ENCODE measurements around the gene EXOC4. TPM values are rescaled to one million over a fixed set of nuclear protein-coding genes. Genes with fewer than 3 reads are reported as not detected.

The EXOC4 gene
- total and polyA plus RNA-seq, 2 experiments from 2014 or later, result 23.9 to 51.7 TPM

GRCh38 chr7:134004829-134005505 lies 752.1 kb downstream of the EXOC4 start:
- Histone ChIP-seq H3K4me3 (no peak overlapping the region), H3K9ac (no peak overlapping the region), H3K9me3 (ENCODE audit: low read depth) (no peaks in the 10 kb centered on the region), H3K4me1 (ENCODE audit: insufficient read depth) (no peaks in the 10 kb centered on the region), H3K79me2 (ENCODE audit: insufficient read depth) (no peaks in the 10 kb centered on the region), H3K9me2 (ENCODE audit: insufficient read depth) (no peaks in the 10 kb centered on the region), H3K27me3 (replicated peaks; ENCODE audit: insufficient read depth) (no peaks in the 10 kb centered on the region), H3K36me3 (ENCODE audit: low read depth) (no peaks in the 10 kb centered on the region), H3F3A (ENCODE audit: insufficient read depth) (no peaks in the 10 kb centered on the region), H2AFZ (no peak overlapping the region), H3K27ac (no peak overlapping the region), H4K20me1 (ENCODE audit: insufficient read depth) (no peaks in the 10 kb centered on the region), H3K4me2 (ENCODE audit: unreplicated experiment) (no peak overlapping the region)
- in situ Hi-C loops (cut with MboI), result no loop called here
- DNase-seq, result no peak
- 88 to 89% methylated on average over 6 of the region's 6 CpGs for WGBS, 2 experiments (ENCODE audit: low coverage in 1 of 2, low lambda C conversion rate in 2 of 2, missing lambda C conversion rate in 2 of 2)
- TF ChIP-seq EZH2phosphoT487 (IDR thresholded peaks at IDR 0.05; ENCODE audit: insufficient read depth, low read depth) (no peak), EZH2 (IDR thresholded peaks at IDR 0.05; ENCODE audit: insufficient read depth, poor library complexity, severe bottlenecking) (no peak)

GRCh38 chr7:134009314-134010110 lies 756.6 kb downstream of the EXOC4 start:
- H3K9me2 ChIP-seq (ENCODE audit: insufficient read depth), result no peaks in the 10 kb centered on the region
- H4K20me1 ChIP-seq (ENCODE audit: insufficient read depth), result no peaks in the 10 kb centered on the region
- no peaks in the 10 kb centered on the region for H3K36me3 ChIP-seq (ENCODE audit: low read depth)
- 87 to 93% methylated on average over 4 of the region's 4 CpGs for WGBS, 2 experiments (ENCODE audit: low coverage in 1 of 2, low lambda C conversion rate in 2 of 2, missing lambda C conversion rate in 2 of 2)
- H3K9ac ChIP-seq, result no peak overlapping the region
- DNase-seq, result no peak
- TF ChIP-seq EZH2 (IDR thresholded peaks at IDR 0.05; ENCODE audit: insufficient read depth, poor library complexity, severe bottlenecking), result no peak
- TF ChIP-seq EZH2phosphoT487 (IDR thresholded peaks at IDR 0.05; ENCODE audit: insufficient read depth, low read depth), result no peak
- no peaks in the 10 kb centered on the region for H3F3A ChIP-seq (ENCODE audit: insufficient read depth)
- H3K4me3 ChIP-seq, result no peak overlapping the region
- in situ Hi-C loops (cut with MboI), result no loop called here
- H2AFZ ChIP-seq, result no peak overlapping the region
- no peaks in the 10 kb centered on the region for H3K27me3 ChIP-seq (replicated peaks; ENCODE audit: insufficient read depth)
- no peak overlapping the region for H3K27ac ChIP-seq
- no peak overlapping the region for H3K4me2 ChIP-seq (ENCODE audit: unreplicated experiment)
- H3K9me3 ChIP-seq (ENCODE audit: low read depth), result no peaks in the 10 kb centered on the region
- peaks cover under 1% of the 10 kb centered on the region; the same call in 1 of the 2 replicates for H3K4me1 ChIP-seq (ENCODE audit: insufficient read depth)
- no peaks in the 10 kb centered on the region for H3K79me2 ChIP-seq (ENCODE audit: insufficient read depth)

GRCh38 chr7:134013249-134013648 lies 760.4 kb downstream of the EXOC4 start:
- no peaks in the 10 kb centered on the region for H3K9me2 ChIP-seq (ENCODE audit: insufficient read depth)
- no peak overlapping the region for H3K4me3 ChIP-seq
- TF ChIP-seq EZH2phosphoT487 (IDR thresholded peaks at IDR 0.05; ENCODE audit: insufficient read depth, low read depth) (no peak), EZH2 (IDR thresholded peaks at IDR 0.05; ENCODE audit: insufficient read depth, poor library complexity, severe bottlenecking) (no peak)
- 94% methylated on average over 1 of the region's 1 CpG for WGBS, 2 experiments (ENCODE audit: low coverage in 1 of 2, low lambda C conversion rate in 2 of 2, missing lambda C conversion rate in 2 of 2)
- no peak overlapping the region for H3K27ac ChIP-seq
- no peak overlapping the region for H3K9ac ChIP-seq
- H3K4me1 ChIP-seq (ENCODE audit: insufficient read depth), result peaks cover 8% of the 10 kb centered on the region
- H3K4me2 ChIP-seq (ENCODE audit: unreplicated experiment), result no peak overlapping the region
- in situ Hi-C loops (cut with MboI), result no loop called here
- H3K9me3 ChIP-seq (ENCODE audit: low read depth), result no peaks in the 10 kb centered on the region
- no peaks in the 10 kb centered on the region for H4K20me1 ChIP-seq (ENCODE audit: insufficient read depth)
- H2AFZ ChIP-seq, result no peak overlapping the region
- DNase-seq, result no peak
- no peaks in the 10 kb centered on the region for H3K79me2 ChIP-seq (ENCODE audit: insufficient read depth)
- no peaks in the 10 kb centered on the region for H3F3A ChIP-seq (ENCODE audit: insufficient read depth)
- H3K27me3 ChIP-seq (replicated peaks; ENCODE audit: insufficient read depth), result no peaks in the 10 kb centered on the region
- no peaks in the 10 kb centered on the region for H3K36me3 ChIP-seq (ENCODE audit: low read depth)

- no peaks in the 10 kb centered on the region for H3K27me3 ChIP-seq (replicated peaks; ENCODE audit: insufficient read depth)
- 89 to 91% methylated on average over 3 of the region's 3 CpGs for WGBS, 2 experiments (ENCODE audit: low coverage in 1 of 2, low lambda C conversion rate in 2 of 2, missing lambda C conversion rate in 2 of 2)
- no peaks in the 10 kb centered on the region for H3K9me3 ChIP-seq (ENCODE audit: low read depth)
- no peak overlapping the region for H3K9ac ChIP-seq
- no peaks in the 10 kb centered on the region for H3K79me2 ChIP-seq (ENCODE audit: insufficient read depth)
- no peak overlapping the region for H3K4me3 ChIP-seq
- DNase-seq, result peak; percentile 36
- no peak overlapping the region for H3K27ac ChIP-seq
- H3K4me1 ChIP-seq (ENCODE audit: insufficient read depth), result peaks cover 8% of the 10 kb centered on the region
- H3F3A ChIP-seq (ENCODE audit: insufficient read depth), result no peaks in the 10 kb centered on the region
- no peaks in the 10 kb centered on the region for H3K36me3 ChIP-seq (ENCODE audit: low read depth)
- H4K20me1 ChIP-seq (ENCODE audit: insufficient read depth), result no peaks in the 10 kb centered on the region
- in situ Hi-C loops (cut with MboI), result no loop called here
- no peaks in the 10 kb centered on the region for H3K9me2 ChIP-seq (ENCODE audit: insufficient read depth)
- TF ChIP-seq EZH2phosphoT487 (IDR thresholded peaks at IDR 0.05; ENCODE audit: insufficient read depth, low read depth), result no peak
- TF ChIP-seq EZH2 (IDR thresholded peaks at IDR 0.05; ENCODE audit: insufficient read depth, poor library complexity, severe bottlenecking), result no peak
- no peak overlapping the region for H3K4me2 ChIP-seq (ENCODE audit: unreplicated experiment)
- no peak overlapping the region for H2AFZ ChIP-seq
Observed at GRCh38 chr7:134014935-134015334, 762.1 kb downstream of the EXOC4 start.
